DMS53 (cell line): ENCODE measurements around the gene NECTIN2.
"Not testable (repeated sequence)": the region's sequence is repeated elsewhere in the genome, so short reads cannot be mapped to it uniquely, and the experiment has no call there.

Experiments used
- DNase-seq: peaks from one replicate; lab custom pipeline; 2025; lab: John Stamatoyannopoulos, UW

NECTIN2 gene

GRCh38 chr19:44817725-44818465 lies 28.2 kb upstream of the NECTIN2 start:
- DNase-seq: peak; percentile 23

- no peak for DNase-seq
Measured at GRCh38 chr19:44818466-44819031, 27.5 kb upstream of the NECTIN2 start.

- DNase-seq: no peak
Measured at GRCh38 chr19:44819246-44819832, 26.8 kb upstream of the NECTIN2 start.

- no peak for DNase-seq
Measured at GRCh38 chr19:44820648-44821609, 25.2 kb upstream of the NECTIN2 start.

- DNase-seq: no peak
Measured at GRCh38 chr19:44822177-44822576, 23.9 kb upstream of the NECTIN2 start.

- DNase-seq: no peak
Measured at GRCh38 chr19:44822670-44823372, 23.3 kb upstream of the NECTIN2 start.

GRCh38 chr19:44823373-44823698 lies 22.8 kb upstream of the NECTIN2 start:
- peak; percentile 71 for DNase-seq

- DNase-seq: peak; percentile 96
Measured at GRCh38 chr19:44824761-44825160, 21.3 kb upstream of the NECTIN2 start.

GRCh38 chr19:44832875-44833274 lies 13.2 kb upstream of the NECTIN2 start:
- not testable (repeated sequence) for DNase-seq

GRCh38 chr19:44834399-44834798 lies 11.7 kb upstream of the NECTIN2 start:
- DNase-seq: not testable (repeated sequence)

- no peak for DNase-seq
Measured at GRCh38 chr19:44839276-44839675, 6.8 kb upstream of the NECTIN2 start.

GRCh38 chr19:44840811-44841210 lies 5.3 kb upstream of the NECTIN2 start:
- DNase-seq: no peak

- no peak for DNase-seq
Measured at GRCh38 chr19:44841231-44841630, 4.9 kb upstream of the NECTIN2 start.

GRCh38 chr19:44845286-44845611 lies 848 bp upstream of the NECTIN2 start:
- DNase-seq: no peak

- DNase-seq: peak; percentile 42
Measured at GRCh38 chr19:44846455-44847143, 502 bp downstream of the NECTIN2 start.

GRCh38 chr19:44847144-44848035 lies 1.3 kb downstream of the NECTIN2 start:
- peak; percentile 78 for DNase-seq

GRCh38 chr19:44848036-44848811 lies 2.1 kb downstream of the NECTIN2 start:
- peak; percentile 55 for DNase-seq

- no peak for DNase-seq
Measured at GRCh38 chr19:44848812-44849447, 2.8 kb downstream of the NECTIN2 start.

GRCh38 chr19:44850641-44851109 lies 4.6 kb downstream of the NECTIN2 start:
- DNase-seq: no peak
